ENCODE results near the gene PKP4. TPM values are rescaled to one million over a fixed set of nuclear protein-coding genes. Genes with fewer than 3 reads are reported as not detected.

The PKP4 gene
- total and polyA plus RNA-seq, 2 of the 8 experiments (the other 6 are each of a cell fraction or from before 2014, with no cell fraction given): 48.2 to 88.0 TPM

DNA sequence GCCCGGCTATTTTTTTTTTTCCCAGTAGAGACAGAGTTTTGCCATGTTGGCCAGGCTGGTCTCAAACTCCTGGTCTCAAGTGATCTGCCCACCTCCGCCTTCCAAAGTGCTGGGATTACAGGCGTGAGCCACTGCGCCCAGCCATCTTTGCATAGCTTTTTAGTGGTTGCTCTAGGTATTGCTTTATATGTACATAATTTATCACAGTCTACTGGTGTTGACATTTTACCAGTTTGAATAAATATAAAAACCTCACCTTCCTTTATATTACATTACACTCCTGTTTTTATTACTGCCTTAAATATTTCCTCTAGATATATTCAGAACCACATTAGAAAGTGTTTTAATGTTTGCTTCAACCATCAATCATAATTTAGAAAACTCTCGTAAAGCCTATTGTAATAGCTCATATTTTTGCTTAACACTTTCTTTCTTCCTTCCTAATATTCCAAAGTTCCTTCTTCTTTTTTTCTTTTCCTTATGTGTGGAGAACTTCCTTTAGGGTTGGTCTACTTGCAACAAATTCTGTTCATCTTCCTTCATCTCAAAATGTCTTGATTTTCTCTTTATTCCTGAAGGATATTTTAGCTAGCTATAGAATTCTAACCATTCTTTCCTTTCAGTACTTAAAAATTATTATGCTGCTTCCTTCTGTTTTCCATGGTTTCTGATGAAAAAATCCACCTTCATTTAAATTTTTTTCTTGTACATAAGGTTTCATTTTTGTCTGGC is 256.2 kb downstream of the PKP4 start:
- H3K9ac ChIP-seq (replicated peaks in 1 of 4; ENCODE audit: extremely low read depth in 1 of 4, low read depth in 3 of 4, low read length in 3 of 4): no peak overlapping the region
- H3K4me2 ChIP-seq (ENCODE audit: insufficient read depth in 1 of 2, low read depth in 2 of 2, low read length in 2 of 2): no peak overlapping the region
- ChIA-PET CTCF (ENCODE audit: partially characterized antibody) (interaction anchor here (0.8 to 5.3 kb wide), 4 partner anchors 12 to 42 kb away, joined by 3 to 41 read pairs (median 4); no protein-coding TSS in a partner anchor), POLR2A (ENCODE audit: partially characterized antibody) (no interaction called here)
- H3K9me3 ChIP-seq (ENCODE audit: insufficient read depth in 2 of 2, low read depth in 1 of 2, low read length in 1 of 2): no peaks in the 10 kb centered on the region
- H3K4ac ChIP-seq (replicated peaks; ENCODE audit: insufficient read length, low read depth, low read length): no peak overlapping the region
- no peak for DNase-seq (ENCODE audit: low read depth in 1 of 2, low spot score in 2 of 2)
- H3K27ac ChIP-seq (ENCODE audit: low read depth, low read length): no peak overlapping the region
- H3K56ac ChIP-seq (replicated peaks; ENCODE audit: insufficient read length, low read depth, low read length): no peak overlapping the region
- no peak overlapping the region for H3K4me3 ChIP-seq (ENCODE audit: extremely low read depth in 1 of 4, insufficient read depth in 2 of 4, low read depth in 3 of 4, low read length in 4 of 4)
- no peak overlapping the region for H2BK12ac ChIP-seq (ENCODE audit: low read depth, low read length)
- H4K91ac ChIP-seq (replicated peaks; ENCODE audit: insufficient read length, low read length): no peak overlapping the region
- no peak overlapping the region for H2BK20ac ChIP-seq (ENCODE audit: low read length)
- H3K36me3 ChIP-seq (ENCODE audit: control insufficient read depth in 2 of 4, insufficient read depth in 4 of 4, low read length in 3 of 4): no peaks in the 10 kb centered on the region
- 97% methylated on average over 5 of the region's 5 CpGs; no CpG with 5 or more reads in 1 of the 2 experiments for WGBS, 2 experiments (ENCODE audit: extremely low coverage in 1 of 2, insufficient coverage in 1 of 2, insufficient read length in 1 of 2, insufficient replicate concordance in 2 of 2, low coverage in 1 of 2, low lambda C conversion rate in 2 of 2, missing lambda C conversion rate in 1 of 2)
- no peak overlapping the region for H4K8ac ChIP-seq (ENCODE audit: extremely low read depth, insufficient read depth, low read length)
- H2AFZ ChIP-seq (ENCODE audit: low read length): no peak overlapping the region
- H4K5ac ChIP-seq (ENCODE audit: insufficient read length, low read depth, low read length): no peak overlapping the region
- H3K27me3 ChIP-seq (replicated peaks in 1 of 4; ENCODE audit: control insufficient read depth in 3 of 4, extremely low read depth in 1 of 4, insufficient read depth in 3 of 4, low read length in 3 of 4): no peaks in the 10 kb centered on the region
- no peak overlapping the region for H2BK15ac ChIP-seq (ENCODE audit: low read length)
- no peaks in the 10 kb centered on the region for H3K79me2 ChIP-seq (ENCODE audit: control insufficient read depth in 1 of 2, insufficient read depth in 2 of 2, low read length in 2 of 2)
- no peak overlapping the region for H3K23ac ChIP-seq (ENCODE audit: insufficient read length)
- H3K18ac ChIP-seq (ENCODE audit: extremely low read depth, low read length): no peak overlapping the region
- no peak overlapping the region for H3K14ac ChIP-seq (ENCODE audit: insufficient read length)
- H4K20me1 ChIP-seq (replicated peaks in 1 of 2; ENCODE audit: control insufficient read depth in 1 of 2, insufficient read depth in 2 of 2, low read length in 2 of 2): no peaks in the 10 kb centered on the region
- H2BK120ac ChIP-seq (replicated peaks; ENCODE audit: low read depth, low read length): no peak overlapping the region
- H2AK5ac ChIP-seq (ENCODE audit: low read depth, low read length): no peak overlapping the region
- no peaks in the 10 kb centered on the region for H3K79me1 ChIP-seq (ENCODE audit: low read depth, low read length)
- H3K4me1 ChIP-seq (replicated peaks in 1 of 4; ENCODE audit: control insufficient read depth in 3 of 4, insufficient read depth in 4 of 4, low read length in 3 of 4): no peaks in the 10 kb centered on the region
- no peak for FAIRE-seq
- no peaks in the 10 kb centered on the region for H3K23me2 ChIP-seq (ENCODE audit: low read depth, low read length)
- no peak overlapping the region for H2BK5ac ChIP-seq (ENCODE audit: low read depth, low read length)
- TF ChIP-seq CREB1 (IDR thresholded peaks at IDR 0.05): no peak
- TF ChIP-seq POU5F1 (IDR thresholded peaks at IDR 0.05; ENCODE audit: low read depth, low read length): no peak
- TF ChIP-seq EP300 (IDR thresholded peaks at IDR 0.05; ENCODE audit: borderline replicate concordance in 1 of 2, low read depth in 2 of 2, low read length in 2 of 2): no peak
- TF ChIP-seq HDAC2 (IDR thresholded peaks at IDR 0.05; ENCODE audit: borderline replicate concordance in 1 of 2, low read depth in 2 of 2, low read length in 2 of 2): no peak
- TF ChIP-seq SP2 (IDR thresholded peaks at IDR 0.05; ENCODE audit: low read length): no peak
- TF ChIP-seq SRF (IDR thresholded peaks at IDR 0.05; ENCODE audit: low read depth, low read length): no peak
- no peak for TF ChIP-seq HDAC6 (IDR thresholded peaks at IDR 0.05; ENCODE audit: low read depth, low read length)
- TF ChIP-seq SIN3A (conservative IDR thresholded peaks at IDR 0.05 in 1 of 2, IDR thresholded peaks at IDR 0.05 in 1 of 2; ENCODE audit: low read depth in 1 of 2, low read length in 2 of 2): no peak
- TF ChIP-seq JUN (IDR thresholded peaks at IDR 0.05; ENCODE audit: low read depth, low read length): no peak
- TF ChIP-seq RBBP5 (IDR thresholded peaks at IDR 0.05; ENCODE audit: borderline replicate concordance, low read depth, low read length): no peak
- TF ChIP-seq JUND (IDR thresholded peaks at IDR 0.05; ENCODE audit: low read length): no peak
- TF ChIP-seq, protein P1, sequence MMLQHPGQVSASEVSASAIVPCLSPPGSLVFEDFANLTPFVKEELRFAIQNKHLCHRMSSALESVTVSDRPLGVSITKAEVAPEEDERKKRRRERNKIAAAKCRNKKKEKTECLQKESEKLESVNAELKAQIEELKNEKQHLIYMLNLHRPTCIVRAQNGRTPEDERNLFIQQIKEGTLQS (IDR thresholded peaks at IDR 0.05; ENCODE audit: insufficient read depth, low read depth, low read length): no peak
